ENCODE data around the gene SPATA25.
A peak's percentile ranks its signal among the peaks of the same experiment; 100 is the strongest.
"Not testable (repeated sequence)": the region's sequence is repeated elsewhere in the genome, so short reads cannot be mapped to it uniquely, and the experiment has no call there.

Gene SPATA25, protein sequence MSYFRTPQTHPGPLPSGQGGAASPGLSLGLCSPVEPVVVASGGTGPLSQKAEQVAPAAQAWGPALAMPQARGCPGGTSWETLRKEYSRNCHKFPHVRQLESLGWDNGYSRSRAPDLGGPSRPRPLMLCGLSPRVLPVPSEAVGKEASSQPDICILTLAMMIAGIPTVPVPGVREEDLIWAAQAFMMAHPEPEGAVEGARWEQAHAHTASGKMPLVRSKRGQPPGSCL

GRCh38 chr20:45887346-45887715 is at the start of gene SPATA25:
TSS of gene SPATA25 (minus strand) at chr20:45887622. CDS start at chr20:45887590, 32 bp downstream.
- no peak for DNase-seq

- no peak for DNase-seq
These were observed 48.1 kb upstream of the SPATA25 start for GRCh38 chr20:45935416-45936046.

GRCh38 chr20:45934586-45935415 is 47.4 kb upstream of the SPATA25 start, which contains the start of gene PCIF1:
TSS of gene PCIF1 (plus strand) at chr20:45934683. CDS start at chr20:45939000, 4,317 bp downstream.
- peak; percentile 97 to 98 for DNase-seq

DNA sequence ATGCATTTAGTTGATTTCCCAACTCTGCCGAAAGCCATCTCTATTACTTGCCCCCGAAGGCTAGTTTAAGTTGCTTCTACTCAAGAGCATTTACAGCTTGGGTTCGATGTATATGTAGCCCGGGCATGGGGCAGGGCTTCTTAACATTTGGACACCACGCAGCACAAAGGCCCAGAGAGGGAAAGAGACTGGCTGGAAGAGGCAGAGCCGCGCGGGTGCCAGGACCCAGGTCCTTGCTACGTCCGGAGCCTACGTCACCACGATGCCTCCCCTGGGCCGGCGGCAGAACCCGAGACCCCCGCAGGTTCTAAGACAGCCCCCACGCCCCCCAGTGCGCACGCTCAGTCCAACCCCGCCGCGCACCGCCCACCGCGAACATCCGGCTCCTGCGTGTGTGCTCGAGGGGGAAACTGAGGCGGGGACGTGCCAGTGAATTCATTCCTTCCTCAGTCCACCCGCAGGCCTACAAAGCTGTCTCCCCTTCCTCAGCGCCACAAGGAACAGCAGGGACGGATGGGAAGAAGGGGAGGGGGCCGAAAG is 46.7 kb upstream of the SPATA25 start:
- DNase-seq: peak in 1 of 2 donors; percentile 56

GRCh38 chr20:45933266-45934045 is 46.0 kb upstream of the SPATA25 start:
- peak; percentile 46 to 51 for DNase-seq

GRCh38 chr20:45931680-45932079 is 44.3 kb upstream of the SPATA25 start:
- DNase-seq: not testable (repeated sequence)

- no peak for DNase-seq
These were observed 39.9 kb upstream of the SPATA25 start for GRCh38 chr20:45927071-45927878.

DNA sequence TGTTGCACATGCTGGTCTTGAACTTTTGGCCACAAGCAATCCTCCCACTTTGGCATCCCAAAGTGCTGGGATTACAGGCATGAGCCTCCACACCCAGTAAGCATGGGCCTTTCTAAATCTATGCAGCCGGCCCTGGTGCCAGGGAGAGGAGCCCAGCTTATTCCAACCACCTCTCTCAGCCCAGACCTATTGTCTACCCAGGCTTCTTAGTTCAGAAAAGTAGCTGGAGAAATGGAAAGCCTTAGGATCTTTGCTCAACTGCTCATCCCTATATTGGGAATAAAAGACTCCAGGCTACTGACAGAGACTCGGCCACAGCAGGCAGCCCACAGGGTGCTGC is 39.3 kb upstream of the SPATA25 start:
- DNase-seq: no peak

DNA sequence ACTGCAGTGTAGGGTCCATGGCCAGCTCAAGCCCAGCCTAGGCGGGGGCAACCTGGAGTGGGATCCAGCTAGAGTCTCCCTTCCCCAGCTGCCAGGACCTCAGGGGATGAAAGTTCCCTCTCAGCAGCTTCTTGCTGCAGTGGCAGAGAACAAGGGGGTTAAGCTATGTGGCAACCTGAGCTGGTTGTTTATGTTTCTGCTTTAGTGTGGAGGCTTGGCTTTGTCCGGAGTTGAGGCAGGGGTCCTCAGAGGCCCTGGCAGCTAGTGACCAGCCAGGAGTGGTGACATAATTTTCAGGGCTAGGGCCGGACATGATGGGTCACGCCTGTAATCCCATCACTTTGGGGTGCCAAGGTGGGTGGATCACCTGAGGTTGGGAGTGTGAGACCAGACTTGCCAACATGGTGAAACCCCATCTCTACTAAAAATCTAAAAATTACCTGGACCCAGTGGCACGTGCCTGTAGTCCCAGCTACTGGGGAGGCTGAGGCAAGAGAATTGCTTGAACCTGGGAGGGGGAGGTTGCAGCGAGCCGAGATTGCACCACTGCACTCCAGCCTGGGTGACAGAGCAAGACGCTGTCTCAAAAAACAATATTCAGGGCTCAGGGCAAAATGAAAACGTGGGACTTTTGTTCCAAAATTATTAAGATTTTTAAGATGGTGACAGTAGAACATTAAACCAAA is 38.5 kb upstream of the SPATA25 start:
- DNase-seq: no peak

- no peak for DNase-seq
These were observed 37.2 kb upstream of the SPATA25 start for GRCh38 chr20:45924391-45925261.

DNA sequence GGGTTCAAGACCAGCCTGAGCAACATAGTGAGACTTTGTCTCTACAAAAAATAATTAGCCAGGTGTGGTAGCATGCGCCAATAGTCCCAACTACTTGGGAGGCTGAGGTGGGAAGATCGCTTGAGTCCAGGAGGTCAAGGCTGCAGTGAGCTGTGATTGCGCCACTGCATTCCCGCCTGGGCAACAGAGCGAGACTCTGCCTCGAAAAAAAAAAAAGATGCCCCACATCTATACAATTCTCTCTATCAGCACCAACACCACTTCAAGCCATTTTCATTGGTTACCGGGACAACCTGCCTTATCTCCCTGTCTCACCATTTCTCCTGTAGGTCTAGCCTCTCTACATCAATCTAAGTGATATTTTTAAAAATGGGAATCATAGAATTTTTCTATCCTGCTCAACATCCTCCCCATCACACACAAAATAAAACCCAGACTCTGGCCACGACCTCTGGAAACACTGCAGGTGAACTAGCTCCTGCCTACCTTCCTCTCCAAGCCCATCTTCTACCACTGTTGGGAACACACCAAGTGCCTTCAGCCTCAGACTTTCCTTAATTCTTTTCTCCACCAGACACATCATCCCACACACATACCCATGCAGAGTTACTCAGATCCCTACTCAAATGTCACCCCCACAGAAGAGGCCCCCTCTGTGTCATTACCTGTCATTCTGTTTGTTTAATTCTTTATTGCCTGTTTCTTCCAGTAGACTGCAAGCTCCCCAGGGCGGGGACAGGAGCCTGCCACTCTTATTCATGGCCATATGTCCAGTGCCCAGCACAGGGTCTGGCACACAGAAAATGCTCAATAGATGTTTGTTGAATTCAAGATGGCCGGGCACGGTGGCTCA is 34.1 kb upstream of the SPATA25 start:
- DNase-seq: no peak

GRCh38 chr20:45920462-45921336 is 33.3 kb upstream of the SPATA25 start:
- no peak for DNase-seq

GRCh38 chr20:45919542-45920399 is 32.3 kb upstream of the SPATA25 start:
- DNase-seq: no peak

GRCh38 chr20:45918779-45919537 is 31.5 kb upstream of the SPATA25 start:
- no peak for DNase-seq

DNA sequence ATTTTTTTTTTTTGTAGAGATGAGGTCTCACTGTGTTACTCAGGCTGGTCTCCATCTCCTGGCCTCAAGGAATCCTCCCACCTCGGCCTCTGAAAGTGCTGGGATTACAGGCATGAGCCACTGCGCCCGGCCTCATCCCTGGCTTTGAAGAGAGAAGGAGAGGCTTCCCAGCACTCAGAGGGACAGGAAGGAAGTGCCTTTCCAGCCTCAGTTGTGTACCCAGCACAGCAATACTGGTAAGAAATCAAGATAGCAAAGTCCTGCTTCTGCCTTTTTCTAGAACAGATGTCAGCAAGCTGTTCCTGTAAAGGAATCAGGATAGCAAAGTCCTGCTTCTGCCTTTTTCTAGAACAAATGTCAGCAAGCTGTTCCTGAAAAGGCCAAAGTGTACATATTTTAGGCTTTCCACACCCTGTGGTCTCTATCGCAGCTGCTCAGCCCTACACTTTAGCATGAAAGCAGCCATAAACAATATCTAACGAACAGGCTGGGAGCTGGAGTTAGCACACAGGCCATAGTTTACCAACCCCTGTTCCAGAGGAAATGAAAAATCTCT is 30.8 kb upstream of the SPATA25 start:
- no peak for DNase-seq

DNA sequence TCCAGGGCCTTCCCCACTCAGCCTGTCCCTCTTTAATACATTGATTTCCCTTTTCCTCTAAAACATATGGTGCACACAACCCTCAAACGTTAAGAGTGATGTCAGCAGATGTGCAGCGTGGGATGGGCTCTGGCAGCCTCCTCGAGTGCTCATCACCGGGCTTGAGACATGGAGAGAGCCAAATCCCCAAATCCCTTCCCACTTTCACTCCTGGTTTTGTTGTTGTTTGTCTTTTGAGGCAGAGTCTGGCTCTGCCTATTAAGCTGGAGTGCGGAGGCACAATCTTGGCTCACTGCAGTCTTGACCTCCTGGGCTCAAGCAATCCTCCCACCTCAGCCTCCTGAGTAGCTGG is 30.3 kb upstream of the SPATA25 start:
- DNase-seq: no peak
